ENCODE measurements around the gene MRGPRE. TPM values are rescaled to one million over a fixed set of nuclear protein-coding genes. Genes with fewer than 3 reads are reported as not detected.
"Not testable (repeated sequence)": the region's sequence is repeated elsewhere in the genome, so short reads cannot be mapped to it uniquely, and the experiment has no call there.

The MRGPRE gene, protein sequence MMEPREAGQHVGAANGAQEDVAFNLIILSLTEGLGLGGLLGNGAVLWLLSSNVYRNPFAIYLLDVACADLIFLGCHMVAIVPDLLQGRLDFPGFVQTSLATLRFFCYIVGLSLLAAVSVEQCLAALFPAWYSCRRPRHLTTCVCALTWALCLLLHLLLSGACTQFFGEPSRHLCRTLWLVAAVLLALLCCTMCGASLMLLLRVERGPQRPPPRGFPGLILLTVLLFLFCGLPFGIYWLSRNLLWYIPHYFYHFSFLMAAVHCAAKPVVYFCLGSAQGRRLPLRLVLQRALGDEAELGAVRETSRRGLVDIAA
- not detected for total RNA-seq

DNA sequence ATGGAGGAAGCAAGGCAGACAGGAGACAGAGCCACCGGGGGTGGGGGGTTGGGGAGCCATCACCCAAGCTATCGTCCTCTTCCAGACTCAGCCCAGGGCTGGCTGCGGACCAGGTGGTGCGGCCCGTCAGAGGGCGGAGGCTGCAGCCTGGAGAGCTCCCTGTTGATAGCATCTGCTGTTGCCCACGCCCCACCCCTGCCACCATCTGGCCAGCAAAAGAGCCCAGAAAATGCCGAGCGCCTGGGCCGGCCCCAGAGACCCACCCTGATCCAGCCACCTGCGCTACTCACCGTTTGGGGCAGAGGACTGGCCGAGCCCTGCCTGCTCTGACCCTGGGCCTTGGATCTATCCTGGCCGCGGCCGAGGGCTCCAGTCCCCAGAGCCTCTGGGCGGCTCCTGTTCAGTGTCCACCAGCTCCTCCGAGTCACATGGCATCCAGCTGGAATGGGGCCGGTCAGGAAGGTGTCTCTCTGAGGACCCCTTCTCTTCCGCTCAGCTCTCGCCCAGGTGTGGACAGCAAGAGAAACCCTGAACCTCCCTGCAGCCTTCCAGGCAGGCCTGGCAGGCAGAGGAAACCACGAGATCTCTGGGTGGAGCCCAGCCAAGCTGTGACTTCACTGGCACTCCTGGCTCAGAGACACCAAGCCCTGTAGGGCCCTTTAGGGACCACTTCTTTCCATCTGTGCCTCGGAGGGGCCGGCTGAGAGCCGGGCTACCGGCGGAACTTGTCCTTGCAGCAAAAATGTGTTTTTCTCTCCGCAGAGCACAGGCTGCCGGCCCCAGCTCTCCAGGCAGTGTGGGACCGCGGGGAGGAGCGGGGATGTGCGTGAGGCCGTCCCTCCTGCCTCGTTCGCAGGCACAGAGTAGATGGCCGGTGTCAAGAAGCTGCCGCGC, at the start of gene MRGPRE:
TSS of gene MRGPRE (minus strand) at position 567 of the 894 bp plus-strand sequence. CDS start 3,618 bp downstream, outside the sequence.
- FAIRE-seq (no peak), DNase-seq (ENCODE audit: low spot score in 2 of 2) (peak; percentile 8 to 45)

DNA sequence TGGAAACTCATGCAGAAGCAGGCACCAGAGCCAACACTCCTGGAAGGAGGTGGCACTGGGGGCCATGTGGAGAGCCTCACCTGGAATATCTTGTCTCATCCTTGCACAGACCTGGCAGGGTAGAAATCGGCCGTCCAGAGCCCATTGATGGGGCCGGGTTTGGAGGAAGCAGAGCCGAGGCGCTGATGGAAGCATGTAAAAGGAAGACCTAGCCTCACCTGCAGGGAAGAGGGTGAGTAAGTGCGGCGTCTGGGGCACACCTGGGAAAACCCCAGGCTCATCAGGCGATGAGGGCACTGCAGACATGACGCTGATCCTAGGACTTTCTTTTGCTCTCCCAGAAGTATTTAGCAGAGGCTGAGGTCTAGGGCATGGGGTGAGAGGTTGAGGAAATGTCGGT, 48.9 kb upstream of the MRGPRE start:
- DNase-seq (ENCODE audit: low spot score in 2 of 2); FAIRE-seq: not testable (repeated sequence)

DNA sequence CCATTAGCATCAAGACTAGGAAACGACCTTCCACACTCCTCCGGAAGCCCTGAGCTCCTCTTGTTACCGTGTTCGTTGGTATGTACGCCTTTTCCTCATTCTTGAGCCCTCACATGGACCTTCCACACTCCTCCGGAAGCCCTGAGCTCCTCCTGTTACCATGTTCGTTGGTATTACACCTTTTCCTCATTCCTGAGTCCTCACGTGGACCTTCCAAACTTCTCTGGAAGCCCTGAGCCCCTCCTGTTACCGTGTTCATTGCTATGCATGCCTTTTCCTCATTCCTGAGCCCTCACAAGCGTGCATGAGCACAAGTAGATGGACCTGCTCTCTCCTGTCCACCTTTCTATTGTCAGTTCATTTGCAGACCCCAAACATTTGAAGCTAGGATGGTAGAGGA, 48.4 kb upstream of the MRGPRE start:
- not testable (repeated sequence) for FAIRE-seq; DNase-seq (ENCODE audit: low spot score in 2 of 2)

DNA sequence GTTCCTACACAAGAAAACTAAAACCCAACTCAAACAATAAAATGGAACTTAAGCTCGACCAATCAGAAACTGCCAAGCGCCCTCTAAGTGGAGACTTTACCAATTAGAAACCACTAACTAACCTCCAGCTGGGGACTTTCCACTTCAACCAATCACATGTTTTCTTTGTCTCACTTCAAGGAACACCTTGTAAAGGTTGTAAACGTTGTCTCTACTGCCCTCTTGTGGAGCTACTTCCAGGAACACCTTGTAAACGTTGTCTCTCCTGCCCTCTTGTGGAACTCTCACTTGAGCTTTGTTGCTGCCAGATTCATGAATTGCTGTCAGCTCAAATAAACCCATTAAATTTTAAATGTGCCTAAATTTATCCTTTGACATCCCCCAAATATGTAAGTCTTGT, 46.7 kb upstream of the MRGPRE start:
- FAIRE-seq; DNase-seq (ENCODE audit: low spot score in 2 of 2): not testable (repeated sequence)

DNA sequence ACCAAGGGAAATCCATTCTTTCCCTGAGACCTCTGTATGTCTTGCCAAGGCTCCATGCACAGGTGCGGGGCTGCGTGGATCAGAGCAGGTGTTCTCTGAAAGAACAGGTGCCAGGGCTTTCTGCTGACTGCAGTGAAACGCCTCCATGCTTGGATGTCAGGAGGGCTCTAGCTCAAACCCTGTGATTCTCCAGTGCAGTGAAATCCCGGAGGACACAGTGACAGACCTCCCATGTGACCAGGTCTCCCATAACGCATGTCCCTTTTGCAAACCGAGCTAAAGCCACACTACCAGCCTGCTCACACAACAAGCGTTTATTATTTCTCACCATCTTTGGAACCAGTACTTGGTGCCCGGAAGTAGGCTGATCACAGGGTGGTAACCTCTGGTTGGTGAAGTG, 41.4 kb upstream of the MRGPRE start:
- DNase-seq (ENCODE audit: low spot score in 2 of 2); FAIRE-seq: not testable (repeated sequence)

DNA sequence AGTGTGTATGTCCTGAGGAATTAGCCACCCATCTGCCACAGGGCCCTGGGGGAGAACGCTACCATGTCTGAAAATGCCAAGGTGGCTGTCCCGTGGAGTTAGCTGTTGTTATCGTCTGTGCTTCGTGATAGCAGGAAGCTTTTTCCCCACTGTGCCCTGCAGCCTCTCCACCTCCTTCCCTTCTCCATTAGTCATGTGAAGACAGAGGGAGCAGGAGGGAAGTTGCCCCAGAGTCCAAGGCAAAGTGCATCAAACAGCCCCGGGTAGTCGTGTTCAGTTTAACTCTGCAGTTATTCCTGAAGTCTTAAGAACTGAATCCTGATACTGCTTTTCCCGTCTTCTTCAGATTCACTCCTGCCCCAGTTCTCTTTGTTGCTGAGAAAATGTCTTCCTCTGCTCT, 30.3 kb upstream of the MRGPRE start:
- DNase-seq (ENCODE audit: low spot score in 2 of 2); FAIRE-seq: not testable (repeated sequence)

DNA sequence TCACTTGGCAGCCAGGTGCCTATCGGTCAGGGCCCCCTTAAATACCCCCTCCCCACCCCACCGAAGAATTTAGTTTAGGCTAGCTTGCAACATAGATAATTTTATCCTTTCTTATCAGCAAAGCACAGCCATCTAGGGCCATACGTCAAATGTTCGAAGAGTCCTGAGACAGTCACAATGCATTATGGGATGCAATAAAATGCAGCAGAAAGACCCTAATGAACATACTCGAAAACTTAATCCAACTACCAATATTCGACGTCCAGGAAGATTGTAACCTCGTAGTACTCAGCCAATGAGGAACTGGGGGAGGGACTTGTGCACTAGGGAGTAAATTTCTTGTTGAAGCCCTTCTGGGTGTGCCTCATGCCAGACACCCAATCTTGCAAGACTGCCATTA, 29.6 kb upstream of the MRGPRE start:
- not testable (repeated sequence) for DNase-seq (ENCODE audit: low spot score in 2 of 2); FAIRE-seq

DNA sequence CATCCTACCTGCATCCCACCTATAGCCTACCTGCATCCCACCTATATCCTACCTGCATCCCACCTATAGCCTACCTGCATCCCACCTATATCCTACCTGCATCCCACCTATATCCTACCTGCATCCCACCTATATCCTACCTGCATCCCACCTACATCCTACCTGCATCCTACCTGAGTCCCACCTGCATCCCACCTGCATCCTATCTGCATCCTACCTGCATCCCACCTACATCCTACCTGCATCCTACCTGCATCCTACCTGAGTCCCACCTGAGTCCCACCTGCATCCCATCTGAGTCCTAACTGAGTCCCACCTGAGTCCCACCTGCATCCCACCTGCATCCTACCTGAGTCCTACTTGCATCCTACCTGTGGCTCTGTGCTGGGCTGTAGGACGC, 25.3 kb upstream of the MRGPRE start:
- not testable (repeated sequence) for DNase-seq (ENCODE audit: low spot score in 2 of 2); FAIRE-seq

DNA sequence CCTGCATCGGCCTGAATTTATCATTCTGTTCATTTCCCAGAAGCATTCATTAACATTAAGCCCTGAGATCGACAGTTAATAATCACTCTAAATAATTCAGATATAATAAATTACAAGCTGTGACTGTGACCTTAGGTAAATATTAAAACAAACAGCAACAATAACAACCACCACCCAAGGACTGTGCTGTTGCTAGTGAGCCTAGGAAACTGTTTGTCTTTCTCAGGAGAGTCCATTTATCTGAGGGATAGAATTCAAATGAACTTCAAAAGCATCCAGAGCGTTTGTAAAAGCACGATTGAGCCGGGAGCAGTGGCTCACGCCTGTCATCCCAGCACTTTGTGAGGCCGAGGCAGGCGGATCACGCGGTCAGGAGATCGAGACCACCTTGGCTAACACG, 23.0 kb upstream of the MRGPRE start:
- DNase-seq (ENCODE audit: low spot score in 2 of 2); FAIRE-seq: not testable (repeated sequence)

DNA sequence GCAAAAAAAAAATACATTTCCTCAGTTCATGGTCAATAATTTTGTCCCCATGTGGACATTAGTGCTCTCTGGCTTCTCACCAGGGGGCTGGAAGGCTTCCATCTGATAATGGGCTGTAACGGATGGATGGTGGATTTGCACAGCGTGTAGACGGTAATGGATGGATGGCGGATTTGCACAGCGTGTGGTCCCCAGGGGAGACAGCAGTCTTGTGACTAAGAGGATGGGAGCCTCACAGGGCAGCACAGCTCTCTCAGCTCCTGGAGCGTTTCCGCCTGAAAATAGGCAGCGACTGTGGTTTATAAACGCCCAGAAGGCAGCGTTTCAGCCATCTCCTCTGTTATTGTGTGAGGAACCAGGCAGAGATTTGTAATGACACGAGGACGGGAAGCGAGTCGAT, 22.6 kb upstream of the MRGPRE start:
- DNase-seq (ENCODE audit: low spot score in 2 of 2); FAIRE-seq: not testable (repeated sequence)

DNA sequence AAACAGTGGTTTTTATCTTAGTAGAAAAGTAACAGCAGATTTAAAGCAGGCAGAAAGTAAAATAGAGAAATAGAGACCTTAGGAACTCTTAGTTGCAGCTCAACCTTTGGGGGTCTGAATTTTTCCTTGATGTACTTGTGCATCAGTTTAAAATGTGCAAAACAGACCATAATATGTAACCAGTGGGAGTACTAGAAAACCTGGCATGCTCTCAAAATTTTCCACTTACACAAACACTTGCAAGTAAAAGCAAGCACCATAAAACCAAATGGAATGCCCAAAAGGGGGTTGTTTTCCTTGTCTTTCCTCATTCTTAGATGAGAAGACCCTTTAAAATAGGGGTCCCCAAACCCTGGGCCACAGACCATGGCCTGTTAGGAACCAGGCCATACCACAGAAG, 12.9 kb upstream of the MRGPRE start:
- DNase-seq (ENCODE audit: low spot score in 2 of 2), result no peak
- no peak for FAIRE-seq

DNA sequence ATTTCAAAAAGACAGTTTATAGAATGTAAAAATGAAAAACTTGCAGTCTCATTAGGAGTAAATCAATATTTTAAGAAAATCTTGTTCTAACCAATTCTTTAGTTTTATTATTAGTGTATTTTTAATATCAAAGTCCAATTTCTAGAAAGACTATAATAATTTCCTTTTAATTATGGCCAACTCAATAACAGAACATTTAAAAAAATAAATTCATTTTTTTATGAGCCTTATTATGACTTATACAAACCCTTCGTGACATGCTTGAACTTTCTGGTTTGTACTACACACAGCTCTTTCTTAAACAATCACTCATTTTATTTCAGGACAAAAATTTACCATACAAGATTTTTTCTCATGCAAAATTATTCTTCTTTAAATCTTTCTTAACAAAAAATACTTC, 11.7 kb upstream of the MRGPRE start:
- FAIRE-seq (peak; percentile 17), DNase-seq (ENCODE audit: low spot score in 2 of 2) (no peak)

DNA sequence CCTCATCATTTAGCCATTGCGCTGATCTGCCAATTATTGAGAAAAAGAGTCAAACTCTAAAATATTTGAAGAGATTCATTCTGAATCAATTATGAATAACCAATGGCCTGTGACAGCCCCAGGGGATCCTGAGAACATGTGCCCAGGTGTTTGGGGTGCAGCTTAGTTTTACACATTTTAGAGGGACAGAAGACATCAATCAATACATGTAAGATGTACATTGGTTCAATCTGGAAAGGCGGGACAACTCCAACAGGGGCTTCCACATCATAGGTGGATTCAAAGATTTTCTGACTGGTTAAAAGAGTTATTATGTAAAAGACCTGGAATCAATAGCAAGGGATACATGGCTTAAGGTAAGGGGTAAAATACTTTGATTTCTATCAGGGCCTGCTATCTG, 4.9 kb upstream of the MRGPRE start:
- FAIRE-seq, result no peak
- no peak for DNase-seq (ENCODE audit: low spot score in 2 of 2)

DNA sequence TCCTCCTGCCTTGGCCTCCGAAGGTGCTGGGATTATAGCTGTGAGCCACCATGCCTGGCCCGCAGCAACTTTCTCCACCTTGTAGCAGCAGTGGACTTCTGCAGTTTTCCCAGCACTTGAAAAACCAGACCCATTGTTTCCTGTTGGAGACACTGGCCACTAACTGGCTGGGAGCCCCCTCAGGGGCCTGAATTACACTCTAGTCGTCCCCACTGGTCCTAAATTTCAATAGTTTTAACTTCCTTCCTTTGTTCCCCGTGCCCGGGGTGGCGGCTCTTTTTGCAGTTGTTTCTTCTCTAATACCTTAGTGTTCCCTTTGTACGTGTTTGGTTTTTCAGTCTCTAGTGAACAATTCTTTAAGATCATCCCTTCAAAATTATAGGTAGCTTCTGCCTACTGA, 2.6 kb upstream of the MRGPRE start:
- FAIRE-seq, result no peak
- DNase-seq (ENCODE audit: low spot score in 2 of 2), result no peak

DNA sequence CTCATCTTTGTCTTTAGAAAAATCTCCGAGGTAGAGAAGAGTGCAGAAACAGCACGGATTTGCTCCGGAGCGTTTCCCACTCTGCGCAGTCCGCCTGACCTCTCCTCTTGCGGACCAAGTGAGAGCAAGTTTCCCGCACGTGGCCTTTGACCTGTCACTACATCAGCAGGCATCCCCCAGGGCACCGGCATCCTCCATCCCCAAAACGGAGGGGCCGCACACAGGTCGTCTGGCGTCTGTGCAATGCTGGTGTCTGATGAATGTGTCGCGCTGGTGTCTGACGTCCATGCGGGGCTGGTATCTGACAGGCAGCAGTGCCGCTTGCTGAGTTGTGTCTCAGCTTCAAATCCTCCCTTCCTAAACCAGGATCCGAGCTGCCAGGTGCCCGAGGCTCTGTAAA, 739 bp upstream of the MRGPRE start:
- no peak for FAIRE-seq
- no peak for DNase-seq (ENCODE audit: low spot score in 2 of 2)

DNA sequence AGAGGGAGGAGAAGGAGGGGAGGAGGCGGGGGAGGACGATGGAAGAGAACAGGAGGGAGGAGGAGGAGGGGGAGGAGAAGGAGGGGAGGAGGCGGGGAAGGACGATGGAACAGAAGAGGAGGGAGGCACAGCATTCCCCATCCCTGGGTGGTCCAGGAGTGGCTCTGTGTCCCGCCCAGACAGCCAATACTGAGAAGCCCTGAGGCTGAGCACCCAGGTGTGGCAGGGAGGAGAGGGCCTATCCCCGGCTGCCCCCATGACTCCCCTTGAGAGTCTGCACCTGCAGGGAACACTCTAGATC, 717 bp downstream of the MRGPRE start:
- no peak for FAIRE-seq
- peak in 1 of 2 donors; percentile 30 for DNase-seq (ENCODE audit: low spot score in 2 of 2)

DNA sequence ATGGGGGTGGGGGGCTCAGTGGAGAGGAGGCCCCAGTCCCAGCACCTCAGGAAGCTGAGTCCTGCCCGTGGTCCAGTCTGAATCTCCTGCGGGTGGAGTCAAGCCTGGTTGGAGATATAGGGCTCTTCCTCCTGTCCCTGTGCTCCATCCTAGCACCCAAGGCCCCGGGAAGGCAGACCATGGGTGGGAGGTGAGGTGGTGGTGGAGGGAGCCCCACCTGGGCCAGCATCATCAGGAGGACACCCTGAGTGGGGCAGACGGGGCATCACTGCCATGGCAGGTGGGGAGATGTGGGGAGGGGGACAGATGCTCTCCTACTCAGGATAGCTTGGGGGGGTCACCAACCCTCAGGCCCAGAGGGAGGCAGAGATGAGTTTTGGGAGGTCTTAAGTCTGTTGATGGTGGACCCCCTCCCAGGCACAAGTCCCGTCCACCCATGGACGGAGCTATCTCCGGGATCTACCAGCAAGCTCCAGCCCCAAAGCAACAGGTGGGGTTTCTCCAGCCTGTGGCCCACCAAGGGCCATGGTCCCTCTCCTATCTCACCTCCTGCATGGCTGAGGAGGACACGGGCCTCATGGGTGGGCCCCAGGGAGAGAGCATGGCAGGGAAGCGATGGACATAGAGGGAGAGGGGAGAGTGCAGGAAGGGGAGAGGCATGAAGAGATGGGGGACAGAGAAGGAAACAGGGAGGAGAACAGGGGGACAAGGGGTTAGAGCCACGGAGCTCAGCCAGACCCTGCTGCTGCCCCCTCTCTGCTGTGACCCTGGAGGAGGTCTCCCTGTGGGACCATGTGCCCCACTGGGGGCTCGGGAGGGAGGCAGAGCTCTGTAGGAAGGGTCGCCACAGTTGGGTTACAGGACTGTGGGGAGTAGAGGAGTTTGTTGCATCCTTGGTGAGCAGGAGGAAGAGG, 1.3 kb downstream of the MRGPRE start:
- DNase-seq (ENCODE audit: low spot score in 2 of 2) (peak; percentile 7 to 12), FAIRE-seq (no peak)

DNA sequence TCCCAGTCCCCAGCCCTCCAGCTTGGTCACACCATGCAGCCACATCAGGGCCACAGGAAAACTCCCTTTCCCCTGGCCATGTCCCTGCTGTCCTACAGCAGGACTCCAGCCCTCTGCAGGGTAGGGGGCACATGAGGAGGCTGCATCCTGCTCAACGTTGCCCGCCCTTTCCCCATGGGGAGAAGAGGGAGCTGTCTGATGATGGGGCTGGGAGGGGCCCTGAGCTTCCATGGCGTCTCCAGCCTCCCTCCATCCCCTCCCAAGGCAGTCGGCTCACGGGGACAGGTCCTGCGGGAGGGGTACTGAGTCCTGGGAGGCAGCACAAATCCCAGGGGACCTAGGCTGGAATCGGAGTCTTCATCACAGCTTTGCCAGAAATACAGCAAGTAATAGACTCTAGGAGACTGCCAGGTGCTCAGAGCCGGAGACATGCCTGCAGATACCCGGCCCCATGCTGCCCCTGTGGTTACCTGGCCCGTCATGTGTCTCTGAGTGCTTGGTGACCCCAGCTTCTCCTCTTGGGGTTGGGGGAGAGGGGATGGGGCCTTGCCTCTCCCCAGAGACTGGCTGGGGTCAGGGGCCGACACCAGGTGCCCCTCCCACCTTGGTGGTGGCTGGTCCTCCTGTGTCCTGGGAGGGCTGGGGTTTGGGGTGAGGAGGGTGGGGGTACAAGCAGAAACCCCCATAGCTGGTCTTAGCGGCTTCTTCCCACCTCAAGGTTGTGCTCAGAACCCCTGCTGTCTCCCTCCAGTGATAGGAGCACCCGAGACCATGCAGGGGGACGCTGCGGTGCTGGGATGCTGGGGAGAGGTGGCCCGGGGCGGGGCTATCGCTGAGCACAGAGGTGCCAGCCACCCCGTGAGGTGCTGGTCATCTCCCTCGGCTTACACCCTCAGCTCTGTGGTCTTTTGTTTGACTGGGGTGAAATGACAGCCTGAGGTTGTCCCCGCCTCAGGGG, 2.3 kb downstream of the MRGPRE start:
- peak; percentile 6 to 9 for DNase-seq (ENCODE audit: low spot score in 2 of 2)
- FAIRE-seq, result no peak

DNA sequence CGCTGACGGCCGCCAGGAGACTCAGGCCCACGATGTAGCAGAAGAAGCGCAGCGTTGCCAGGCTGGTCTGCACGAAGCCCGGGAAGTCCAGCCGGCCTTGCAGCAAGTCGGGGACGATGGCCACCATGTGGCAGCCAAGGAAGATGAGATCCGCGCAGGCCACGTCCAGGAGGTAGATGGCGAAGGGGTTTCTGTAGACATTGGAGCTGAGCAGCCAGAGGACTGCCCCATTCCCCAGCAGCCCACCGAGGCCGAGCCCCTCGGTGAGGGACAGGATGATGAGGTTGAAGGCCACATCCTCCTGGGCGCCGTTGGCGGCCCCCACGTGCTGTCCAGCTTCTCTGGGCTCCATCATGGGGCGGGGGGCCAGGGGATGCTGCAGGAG, 3.8 kb downstream of the MRGPRE start:
- DNase-seq (ENCODE audit: low spot score in 2 of 2) (no peak), FAIRE-seq (no peak)
